ENCODE data around the gene KRTAP10-4.
"Not testable (repeated sequence)": the region's sequence is repeated elsewhere in the genome, so short reads cannot be mapped to it uniquely, and the experiment has no call there.

KRTAP10-4 gene

DNA sequence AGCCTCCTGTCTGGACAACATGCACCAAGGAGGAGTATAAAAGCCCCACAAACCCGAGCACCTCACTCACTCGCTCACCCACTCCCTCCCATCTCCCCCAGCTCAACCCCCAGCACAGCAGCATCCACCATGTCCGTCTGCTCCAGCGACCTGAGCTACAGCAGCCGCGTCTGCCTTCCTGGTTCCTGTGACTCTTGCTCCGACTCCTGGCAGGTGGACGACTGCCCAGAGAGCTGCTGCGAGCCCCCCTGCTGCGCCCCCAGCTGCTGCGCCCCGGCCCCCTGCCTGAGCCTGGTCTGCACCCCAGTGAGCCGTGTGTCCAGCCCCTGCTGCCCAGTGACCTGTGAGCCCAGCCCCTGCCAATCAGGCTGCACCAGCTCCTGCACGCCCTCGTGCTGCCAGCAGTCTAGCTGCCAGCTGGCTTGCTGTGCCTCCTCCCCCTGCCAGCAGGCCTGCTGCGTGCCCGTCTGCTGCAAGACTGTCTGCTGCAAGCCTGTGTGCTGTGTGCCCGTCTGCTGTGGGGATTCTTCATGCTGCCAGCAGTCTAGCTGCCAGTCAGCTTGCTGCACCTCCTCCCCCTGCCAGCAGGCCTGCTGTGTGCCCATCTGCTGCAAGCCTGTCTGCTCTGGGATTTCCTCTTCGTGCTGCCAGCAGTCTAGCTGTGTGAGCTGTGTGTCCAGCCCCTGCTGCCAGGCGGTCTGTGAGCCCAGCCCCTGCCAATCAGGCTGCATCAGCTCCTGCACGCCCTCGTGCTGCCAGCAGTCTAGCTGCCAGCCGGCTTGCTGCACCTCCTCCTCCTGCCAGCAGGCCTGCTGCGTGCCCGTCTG, at the start of gene KRTAP10-4:
Gene KRTAP10-4 (plus strand): TSS at position 100 of the 827 bp plus-strand sequence. CDS start 30 bp downstream, at position 130.
- ATAC-seq, DNase-seq: not testable (repeated sequence)

- ATAC-seq (no peak), DNase-seq (no peak)
Measured at GRCh38 chr21:44524414-44525371, 48.8 kb upstream of the KRTAP10-4 start.

- DNase-seq: no peak
- ATAC-seq: no peak
Measured at GRCh38 chr21:44525391-44526095, 48.0 kb upstream of the KRTAP10-4 start.

- no peak for DNase-seq
Measured at GRCh38 chr21:44526096-44526997, 47.2 kb upstream of the KRTAP10-4 start.

DNA sequence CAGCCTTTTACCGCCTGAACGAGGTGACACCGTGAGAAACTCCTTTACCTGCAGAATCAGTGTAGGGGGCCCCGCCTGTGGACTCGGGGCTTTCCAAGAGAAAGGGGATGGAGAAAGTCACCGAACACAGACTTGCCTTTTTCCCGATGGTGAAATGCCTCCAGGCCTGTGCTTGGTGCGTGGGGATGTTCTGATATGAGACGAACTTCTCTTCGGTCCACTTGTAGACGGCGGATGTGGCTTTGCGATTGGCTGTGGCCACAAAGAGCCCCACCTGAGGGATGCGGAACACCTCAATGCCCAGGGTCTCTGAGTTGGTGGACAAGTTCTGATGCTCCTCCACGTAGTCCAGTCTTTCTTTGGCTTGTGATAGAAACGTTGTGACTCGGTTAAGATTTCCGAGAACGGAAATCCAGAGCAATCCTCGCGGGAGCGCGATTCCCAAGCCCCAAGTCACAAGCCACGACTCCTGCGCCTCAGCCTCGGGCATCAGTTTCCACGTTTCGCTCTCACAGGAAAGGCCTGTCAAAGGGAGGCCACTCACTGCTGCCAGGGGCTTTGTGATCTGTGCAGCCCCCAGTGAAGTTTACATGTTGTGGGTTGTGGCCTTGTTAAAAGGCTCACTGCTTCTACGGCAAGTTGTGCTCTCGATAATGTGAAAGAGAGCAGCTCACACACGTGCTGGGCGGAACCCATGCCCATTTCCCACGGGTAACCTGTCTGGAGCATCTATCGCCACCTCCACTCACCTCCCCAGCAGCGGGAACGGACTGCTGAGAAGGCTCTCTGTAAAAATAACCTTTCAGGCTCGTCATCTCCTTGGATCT, 46.2 kb upstream of the KRTAP10-4 start:
- ATAC-seq (no peak), DNase-seq (no peak)

More at GRCh38 chr21:44526096-44526997, 47.2 kb upstream of the KRTAP10-4 start:
- no peak for ATAC-seq

GRCh38 chr21:44527983-44528633, 45.4 kb upstream of the KRTAP10-4 start:
- no peak for DNase-seq
- ATAC-seq: no peak

- ATAC-seq (no peak), DNase-seq (no peak)
Measured at GRCh38 chr21:44528634-44528995, 44.9 kb upstream of the KRTAP10-4 start.

DNA sequence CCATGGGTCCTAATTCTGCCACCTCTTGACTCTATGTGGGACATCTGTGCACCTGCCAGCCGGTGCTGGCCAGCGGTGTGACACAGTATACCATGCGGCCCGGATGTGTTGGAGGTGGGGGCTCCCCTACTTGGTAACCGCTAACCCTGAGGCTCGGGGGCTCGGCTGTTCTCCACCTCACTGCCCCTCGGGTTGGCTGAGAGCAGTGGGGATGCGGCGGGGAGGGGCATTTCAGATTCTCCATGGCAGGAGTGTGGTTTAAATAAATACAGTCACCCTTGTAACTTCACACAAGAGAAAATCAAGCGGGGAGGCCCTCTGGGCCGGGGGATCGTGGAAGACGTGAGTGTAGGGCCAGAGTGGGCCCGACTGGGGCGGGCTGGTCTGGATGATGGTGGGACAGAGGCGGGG, 44.5 kb upstream of the KRTAP10-4 start:
- DNase-seq (no peak), ATAC-seq (no peak)

DNA sequence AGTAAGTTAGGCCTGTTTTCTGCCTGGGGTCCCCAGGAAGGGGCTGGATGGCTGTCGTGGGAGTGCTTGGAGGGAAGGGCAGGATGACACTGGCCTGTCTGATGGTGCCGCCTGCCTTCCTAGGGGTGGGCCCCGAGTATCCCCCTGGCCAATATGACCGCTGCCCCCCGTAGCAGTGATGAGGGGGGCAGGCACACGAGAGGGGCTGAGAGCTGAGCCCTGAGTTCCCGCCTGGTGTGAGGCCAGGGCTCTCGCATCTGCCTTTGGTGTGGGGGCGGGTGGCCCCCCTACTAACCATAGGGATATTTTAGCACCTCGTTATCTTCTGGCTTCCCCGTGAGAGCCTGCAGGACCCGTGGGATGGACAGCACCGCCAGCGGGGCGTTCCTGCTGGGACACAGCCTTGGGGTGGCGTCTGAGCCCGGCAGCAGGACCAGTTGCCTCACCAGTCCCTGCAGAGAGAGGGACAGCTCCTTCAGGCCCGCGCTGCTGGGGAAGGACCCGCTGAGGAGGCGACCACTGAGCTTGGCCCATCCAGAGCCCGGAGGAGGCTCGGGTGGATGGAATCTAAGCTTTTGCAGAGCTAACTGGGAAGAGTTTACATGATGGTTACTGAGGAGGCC, 43.9 kb upstream of the KRTAP10-4 start:
- no peak for ATAC-seq
- DNase-seq: no peak

- ATAC-seq: no peak
- no peak for DNase-seq
Measured at GRCh38 chr21:44530221-44530902, 43.2 kb upstream of the KRTAP10-4 start.

DNA sequence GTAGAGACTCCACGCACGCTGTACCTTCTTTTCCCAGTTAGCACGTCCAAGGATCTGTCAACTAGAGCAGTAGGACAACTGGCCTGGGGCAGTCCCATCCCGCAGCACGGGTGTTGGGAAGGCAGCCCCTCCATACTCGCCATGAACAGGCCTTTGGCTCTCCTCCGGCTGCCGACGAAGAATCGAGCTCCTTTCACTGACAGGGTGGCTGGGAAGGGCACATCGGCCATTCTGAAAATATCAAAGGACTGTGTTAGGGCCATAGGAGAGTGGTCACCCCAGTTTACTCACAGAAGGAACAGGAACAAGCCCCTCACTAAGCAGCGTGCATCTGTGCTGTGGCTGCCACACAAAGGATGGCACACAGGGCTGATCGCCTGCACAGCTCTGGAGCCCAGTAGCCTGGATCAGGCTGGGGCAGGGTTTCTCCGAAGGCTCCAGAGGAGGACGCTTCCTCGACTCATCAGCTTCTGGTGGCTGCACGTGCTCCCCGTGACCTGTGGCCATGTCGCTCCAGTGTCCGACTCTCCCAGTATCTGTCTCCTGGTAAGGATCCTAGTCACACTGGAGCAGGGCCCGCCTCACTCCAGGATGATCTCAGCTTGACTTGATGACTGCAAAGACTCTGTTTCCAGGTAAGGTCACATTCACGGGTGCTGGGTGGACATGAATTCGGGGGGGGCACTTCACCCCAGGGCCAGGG, 42.5 kb upstream of the KRTAP10-4 start:
- no peak for DNase-seq

DNA sequence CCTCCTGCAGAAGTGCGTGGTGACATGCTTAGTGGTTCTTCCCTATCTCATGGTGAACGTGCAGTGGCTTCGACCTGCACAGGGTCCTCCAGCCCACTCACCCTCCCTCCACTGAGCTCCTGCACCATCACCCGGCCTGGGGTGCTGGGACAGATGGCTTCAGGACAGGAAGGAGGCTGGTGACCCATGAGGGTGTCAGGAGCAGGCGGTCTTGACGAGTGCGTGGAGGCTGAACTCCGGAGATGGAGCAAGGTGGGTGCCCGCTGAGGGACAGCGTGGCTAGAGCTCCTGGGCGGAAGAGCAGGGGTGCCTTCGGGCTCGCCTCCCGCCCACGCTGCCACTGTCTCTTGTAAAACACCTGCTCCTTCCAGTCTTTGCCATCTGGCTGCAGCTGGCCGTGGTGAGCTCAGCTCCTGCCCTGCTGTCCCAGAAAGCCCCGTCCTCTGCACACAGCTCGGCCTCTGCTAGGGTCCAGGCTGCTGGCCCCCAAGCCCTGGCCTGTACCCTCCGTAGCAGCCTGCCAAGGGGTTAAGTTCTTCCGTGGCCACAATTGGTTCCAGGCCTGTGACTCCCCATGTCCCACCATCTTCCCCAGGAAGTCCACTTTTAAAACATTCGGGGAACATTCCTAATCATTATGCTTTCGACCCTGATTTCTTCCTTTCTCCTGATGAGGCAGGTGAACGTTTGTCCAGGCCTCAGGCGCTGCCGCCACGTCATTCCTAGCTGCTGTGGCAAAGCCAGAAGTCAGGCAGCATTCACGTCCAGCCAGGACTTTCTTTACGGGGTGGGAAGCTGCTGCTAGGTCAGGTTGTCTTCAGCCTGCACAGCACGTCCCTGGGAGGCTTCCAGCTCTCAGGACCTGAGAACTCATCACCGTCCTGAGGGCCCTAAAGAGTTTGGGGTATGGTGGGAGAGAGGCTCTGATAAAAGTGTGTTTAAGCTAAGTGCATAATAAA, 41.6 kb upstream of the KRTAP10-4 start:
- ATAC-seq (no peak), DNase-seq (no peak)

More for the DNA sequence above, 42.5 kb upstream of the KRTAP10-4 start:
- ATAC-seq: no peak

DNA sequence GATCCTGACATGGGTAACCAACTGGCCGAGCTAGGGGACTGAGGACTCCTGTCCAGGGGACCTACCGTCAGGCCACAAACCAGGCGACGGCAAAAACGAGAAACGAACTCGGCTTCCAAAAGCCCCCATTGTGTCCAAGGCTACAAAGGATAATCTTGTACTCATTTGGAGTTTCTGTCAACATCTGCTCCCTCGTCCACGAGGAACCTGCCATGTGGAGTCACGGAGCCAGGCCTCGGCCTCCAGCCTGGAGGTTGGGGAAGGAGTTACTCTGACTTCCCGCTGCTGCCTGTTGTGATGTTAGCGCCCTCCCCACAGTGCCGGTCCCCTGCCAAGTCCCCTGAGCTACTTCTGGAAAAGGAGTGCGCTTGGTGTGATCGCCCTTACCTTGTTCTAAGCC, 40.8 kb upstream of the KRTAP10-4 start:
- DNase-seq (no peak), ATAC-seq (no peak)

- DNase-seq (no peak), ATAC-seq (no peak)
Measured at GRCh38 chr21:44533121-44533890, 40.2 kb upstream of the KRTAP10-4 start.

GRCh38 chr21:44533891-44534627, 39.5 kb upstream of the KRTAP10-4 start:
- DNase-seq: no peak
- ATAC-seq: no peak

Data from stimulated activated naive CD8-positive, alpha-beta T cell treated with anti-CD3 and anti-CD28 coated beads, Interleukin-15, Interleukin-2, amounts not matched to agents 100 U/mL and 50 U/mL, for 24 hours (primary cell).